Measurements from ENCODE around the gene LAMA2. TPM values are rescaled to one million over a fixed set of nuclear protein-coding genes. Genes with fewer than 3 reads are reported as not detected.

Gene LAMA2
- total and polyA plus RNA-seq, 2 donors (not counting 3 experiments of a cell fraction or from before 2014, with no cell fraction given) = 0.51 to 0.75 TPM

DNA sequence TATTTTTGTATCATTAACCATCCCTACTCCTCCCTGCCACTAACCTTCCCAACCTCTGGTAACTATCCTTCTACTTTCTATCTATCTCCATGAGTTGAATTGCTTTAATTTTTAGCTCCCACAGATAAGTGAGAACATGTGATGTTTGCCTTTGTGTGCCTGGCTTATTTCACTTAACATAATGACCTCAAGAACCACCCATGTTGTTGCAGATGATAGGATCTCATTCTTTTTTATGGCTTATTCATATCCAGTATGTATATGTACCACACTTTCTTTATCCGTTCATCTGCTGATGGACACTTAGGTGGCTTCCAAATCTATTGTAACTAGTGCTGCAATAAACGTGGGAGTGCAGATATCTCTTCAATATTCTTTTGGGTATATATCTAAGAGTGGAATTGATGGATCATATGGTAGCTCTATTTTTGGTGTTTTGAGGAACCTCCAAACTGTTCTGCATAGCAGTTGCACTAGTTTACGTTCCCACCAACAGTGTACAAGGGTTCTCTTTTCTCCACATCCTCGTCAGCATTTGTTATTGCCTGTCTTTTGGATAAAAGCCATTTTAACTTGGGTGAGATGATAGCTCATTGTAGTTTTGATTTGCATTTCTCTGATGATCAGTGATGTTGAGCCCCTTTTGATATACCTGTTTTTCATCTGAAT, 625.7 kb downstream of the LAMA2 start:
- H3K36me3 ChIP-seq (ENCODE audit: control insufficient read depth in 2 of 2, extremely low read depth in 1 of 2, insufficient read depth in 2 of 2, low read length in 2 of 2) = peaks cover 0 to 8% of the 10 kb centered on the region in 2 experiments
- ChIA-PET CTCF (no interaction called here), POLR2A (no interaction called here)
- no peak overlapping the region for H3K4me3 ChIP-seq (replicated peaks in 1 of 3; ENCODE audit: insufficient read depth in 1 of 3, low read depth in 1 of 3, low read length in 3 of 3)
- FAIRE-seq (no peak), DNase-seq (ENCODE audit: low read depth, low spot score) (no peak)
- TF ChIP-seq GATA2 (IDR thresholded peaks at IDR 0.05; ENCODE audit: insufficient read depth, insufficient read length, low read depth, low read length) (no peak), POLR2A (IDR thresholded peaks at IDR 0.05; ENCODE audit: low read depth, low read length) (no peak), POLR2AphosphoS5 (IDR thresholded peaks at IDR 0.05; ENCODE audit: insufficient read depth, low read depth, low read length) (no peak), MYC (IDR thresholded peaks at IDR 0.05; ENCODE audit: low read depth, low read length) (no peak)
- H3K4me2 ChIP-seq (ENCODE audit: insufficient read depth, low read length) = no peak overlapping the region
- no peak overlapping the region for H3K27ac ChIP-seq (ENCODE audit: insufficient read depth, low read depth, low read length)
- no peaks in the 10 kb centered on the region for H4K20me1 ChIP-seq (replicated peaks; ENCODE audit: control insufficient read depth, extremely low read depth, insufficient read depth, low read length)
- no TSS peak for BruUV-seq (replicated peaks)
- H3K4me1 ChIP-seq (ENCODE audit: control insufficient read depth, extremely low read depth, insufficient read depth, low read length) = peaks cover 2% of the 10 kb centered on the region
- no peaks in the 10 kb centered on the region for H3K27me3 ChIP-seq (ENCODE audit: control insufficient read depth in 2 of 2, insufficient read depth in 2 of 2, low read length in 2 of 2)
- no peaks in the 10 kb centered on the region for H3K79me2 ChIP-seq (ENCODE audit: control insufficient read depth, insufficient read depth, low read length)
- H3K9ac ChIP-seq (replicated peaks; ENCODE audit: extremely low read depth, insufficient read depth, low read length) = no peak overlapping the region
- no peaks in the 10 kb centered on the region for H3K9me1 ChIP-seq (replicated peaks; ENCODE audit: control insufficient read depth, extremely low read depth, insufficient read depth, low read length)
- intact Hi-C loops (cut with micrococcal nuclease) (no loop called here), dilution Hi-C loops (cut with MboI; ENCODE audit: extremely low pct_ligation_motif_present, low sequenced_read_pairs) (no loop called here)
- no peaks in the 10 kb centered on the region for H3K9me3 ChIP-seq (replicated peaks; ENCODE audit: control insufficient read depth, insufficient read depth, low read length)
- H2AFZ ChIP-seq (ENCODE audit: low read depth, low read length) = no peak overlapping the region

DNA sequence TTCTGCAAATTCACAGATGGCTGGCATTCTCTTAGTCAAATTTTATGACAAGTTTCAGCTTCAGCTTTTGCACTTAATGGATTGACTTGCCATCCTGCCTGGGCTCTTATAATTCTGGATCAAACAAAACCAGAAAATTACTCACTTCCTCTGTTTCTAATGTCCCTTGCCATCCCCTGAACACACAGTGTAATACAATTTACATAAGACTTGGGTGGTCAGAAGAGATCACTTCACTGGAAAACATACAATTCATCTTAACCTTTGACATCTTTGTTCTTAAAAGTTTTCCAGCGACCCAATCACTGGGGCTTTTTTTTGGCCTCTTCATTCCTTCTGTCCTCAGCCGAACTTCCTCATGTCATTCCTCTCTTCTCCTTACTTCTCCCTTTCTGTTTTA, 628.0 kb downstream of the LAMA2 start:
- H3K36me3 ChIP-seq (ENCODE audit: control insufficient read depth in 2 of 2, extremely low read depth in 1 of 2, insufficient read depth in 2 of 2, low read length in 2 of 2) = peaks cover 2 to 11% of the 10 kb centered on the region in 2 experiments
- FAIRE-seq = peak; percentile 71

More for the DNA sequence above, 628.0 kb downstream of the LAMA2 start:
- Histone ChIP-seq H3K9me1 (replicated peaks; ENCODE audit: control insufficient read depth, extremely low read depth, insufficient read depth, low read length) (no peaks in the 10 kb centered on the region), H3K9ac (replicated peaks; ENCODE audit: extremely low read depth, insufficient read depth, low read length) (no peak overlapping the region), H2AFZ (ENCODE audit: low read depth, low read length) (no peak overlapping the region), H4K20me1 (replicated peaks; ENCODE audit: control insufficient read depth, extremely low read depth, insufficient read depth, low read length) (no peaks in the 10 kb centered on the region), H3K27me3 (ENCODE audit: control insufficient read depth in 2 of 2, insufficient read depth in 2 of 2, low read length in 2 of 2) (no peaks in the 10 kb centered on the region), H3K4me2 (ENCODE audit: insufficient read depth, low read length) (no peak overlapping the region), H3K27ac (ENCODE audit: insufficient read depth, low read depth, low read length) (no peak overlapping the region), H3K4me3 (replicated peaks in 1 of 3; ENCODE audit: insufficient read depth in 1 of 3, low read depth in 1 of 3, low read length in 3 of 3) (no peak overlapping the region), H3K4me1 (ENCODE audit: control insufficient read depth, extremely low read depth, insufficient read depth, low read length) (peaks cover 2% of the 10 kb centered on the region), H3K79me2 (ENCODE audit: control insufficient read depth, insufficient read depth, low read length) (no peaks in the 10 kb centered on the region), H3K9me3 (replicated peaks; ENCODE audit: control insufficient read depth, insufficient read depth, low read length) (no peaks in the 10 kb centered on the region)
- CTCF ChIA-PET = interaction anchor here (0.7 to 3.8 kb wide), 3 partner anchors 9 to 68 kb away, joined by 3 to 18 read pairs (median 10); no protein-coding TSS in a partner anchor
- dilution Hi-C loops (cut with MboI; ENCODE audit: extremely low pct_ligation_motif_present, low sequenced_read_pairs) = no loop called here
- peak; percentile 28 for DNase-seq (ENCODE audit: low read depth, low spot score)
- TF ChIP-seq JUN (IDR thresholded peaks at IDR 0.05; ENCODE audit: borderline replicate concordance, insufficient read depth, insufficient read length, low read depth) (peak; percentile 5), FOS (IDR thresholded peaks at IDR 0.05; ENCODE audit: borderline replicate concordance, insufficient read depth, low read length) (peak; percentile 15), MYC (IDR thresholded peaks at IDR 0.05; ENCODE audit: low read depth, low read length) (no peak)
- TF ChIP-seq, protein P1, sequence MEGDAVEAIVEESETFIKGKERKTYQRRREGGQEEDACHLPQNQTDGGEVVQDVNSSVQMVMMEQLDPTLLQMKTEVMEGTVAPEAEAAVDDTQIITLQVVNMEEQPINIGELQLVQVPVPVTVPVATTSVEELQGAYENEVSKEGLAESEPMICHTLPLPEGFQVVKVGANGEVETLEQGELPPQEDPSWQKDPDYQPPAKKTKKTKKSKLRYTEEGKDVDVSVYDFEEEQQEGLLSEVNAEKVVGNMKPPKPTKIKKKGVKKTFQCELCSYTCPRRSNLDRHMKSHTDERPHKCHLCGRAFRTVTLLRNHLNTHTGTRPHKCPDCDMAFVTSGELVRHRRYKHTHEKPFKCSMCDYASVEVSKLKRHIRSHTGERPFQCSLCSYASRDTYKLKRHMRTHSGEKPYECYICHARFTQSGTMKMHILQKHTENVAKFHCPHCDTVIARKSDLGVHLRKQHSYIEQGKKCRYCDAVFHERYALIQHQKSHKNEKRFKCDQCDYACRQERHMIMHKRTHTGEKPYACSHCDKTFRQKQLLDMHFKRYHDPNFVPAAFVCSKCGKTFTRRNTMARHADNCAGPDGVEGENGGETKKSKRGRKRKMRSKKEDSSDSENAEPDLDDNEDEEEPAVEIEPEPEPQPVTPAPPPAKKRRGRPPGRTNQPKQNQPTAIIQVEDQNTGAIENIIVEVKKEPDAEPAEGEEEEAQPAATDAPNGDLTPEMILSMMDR (IDR thresholded peaks at IDR 0.05; ENCODE audit: extremely low read depth in 1 of 2, insufficient read depth in 1 of 2, low read depth in 1 of 2, low read length in 2 of 2) = no peak
- intact Hi-C loops (cut with micrococcal nuclease) = no loop called here
- BruUV-seq (replicated peaks) = no TSS peak
- POLR2A ChIA-PET = no interaction called here

Measured in endothelial cell of umbilical vein (primary cell).